Stimulated activated memory B cell treated with anti-CD40 and anti-IgM and Interleukin-4, amounts not matched to agents 10 μg/mL and 1 μg/mL and 100 μg/mL, for 72 hours (primary cell): ENCODE data around the gene ST13.
"Not testable (repeated sequence)": the region's sequence is repeated elsewhere in the genome, so short reads cannot be mapped to it uniquely, and the experiment has no call there.

ENCODE experiments used
- ATAC-seq: fragments of 150-1000 bp; cut with Tn5 transposase; 2 replicates; pipeline ENCODE4 v1.10.0; 2021
- H3K27ac Mint-ChIP-seq: one replicate; pipeline ENCODE4 v1.8.0; 2022; ENCODE audit warnings: mild to moderate bottlenecking, mixed read lengths
- H3K27me3 Mint-ChIP-seq: one replicate; pipeline ENCODE4 v1.8.0; 2022; ENCODE audit warnings: mixed read lengths
- H3K36me3 Mint-ChIP-seq: one replicate; pipeline ENCODE4 v1.8.0; 2022; ENCODE audit warnings: mixed read lengths
- H3K4me1 Mint-ChIP-seq: one replicate; pipeline ENCODE4 v1.8.0; 2022; ENCODE audit warnings: mixed read lengths
- H3K4me3 Mint-ChIP-seq: one replicate; pipeline ENCODE4 v1.8.0; 2022; ENCODE audit warnings: mild to moderate bottlenecking, moderate library complexity, mixed read lengths
- H3K9me3 Mint-ChIP-seq: one replicate; pipeline ENCODE4 v1.8.0; 2022; ENCODE audit warnings: mixed read lengths

Gene ST13

GRCh38 chr22:40818192-40818746, 38.2 kb downstream of the ST13 start:
- peak overlapping the region; percentile 79 for H3K27ac Mint-ChIP-seq
- peaks cover 33% of the 10 kb centered on the region for H3K4me1 Mint-ChIP-seq
- no peak for ATAC-seq

GRCh38 chr22:40817737-40818136, 38.7 kb downstream of the ST13 start:
- Mint-ChIP-seq H3K27me3 (no peaks in the 10 kb centered on the region), H3K4me1 (peaks cover 37% of the 10 kb centered on the region), H3K9me3 (no peaks in the 10 kb centered on the region), H3K4me3 (peak overlapping the region; percentile 96), H3K27ac (peak overlapping the region; percentile 79), H3K36me3 (peaks cover 23% of the 10 kb centered on the region)
- ATAC-seq = peak; percentile 6

More at GRCh38 chr22:40818192-40818746, 38.2 kb downstream of the ST13 start:
- Mint-ChIP-seq H3K27me3 (no peaks in the 10 kb centered on the region), H3K4me3 (peak overlapping the region; percentile 96), H3K36me3 (peaks cover 23% of the 10 kb centered on the region), H3K9me3 (no peaks in the 10 kb centered on the region)

- Mint-ChIP-seq H3K9me3 (no peaks in the 10 kb centered on the region), H3K36me3 (peaks cover 30% of the 10 kb centered on the region), H3K27me3 (no peaks in the 10 kb centered on the region), H3K27ac (no peak overlapping the region), H3K4me3 (no peak overlapping the region), H3K4me1 (peaks cover 48% of the 10 kb centered on the region)
- no peak for ATAC-seq
These were observed 42.5 kb downstream of the ST13 start for GRCh38 chr22:40813912-40814315.

GRCh38 chr22:40808018-40808841, 48.2 kb downstream of the ST13 start:
- H3K9me3 Mint-ChIP-seq = no peaks in the 10 kb centered on the region
- peaks cover 19% of the 10 kb centered on the region for H3K36me3 Mint-ChIP-seq
- no peak for ATAC-seq
- H3K4me1 Mint-ChIP-seq = peaks cover 44% of the 10 kb centered on the region
- H3K27ac Mint-ChIP-seq = no peak overlapping the region
- H3K27me3 Mint-ChIP-seq = no peaks in the 10 kb centered on the region
- H3K4me3 Mint-ChIP-seq = no peak overlapping the region

- no peak for ATAC-seq
- Mint-ChIP-seq H3K4me3 (no peak overlapping the region), H3K4me1 (peaks cover 34% of the 10 kb centered on the region), H3K36me3 (peaks cover 11% of the 10 kb centered on the region), H3K27me3 (no peaks in the 10 kb centered on the region), H3K27ac (no peak overlapping the region), H3K9me3 (no peaks in the 10 kb centered on the region)
These were observed 49.7 kb downstream of the ST13 start for GRCh38 chr22:40806711-40807110.

GRCh38 chr22:40805699-40806203, 50.7 kb downstream of the ST13 start:
- H3K9me3 Mint-ChIP-seq = no peaks in the 10 kb centered on the region
- H3K27me3 Mint-ChIP-seq = no peaks in the 10 kb centered on the region
- H3K4me3 Mint-ChIP-seq = no peak overlapping the region
- ATAC-seq = no peak
- peaks cover 11% of the 10 kb centered on the region for H3K36me3 Mint-ChIP-seq
- no peak overlapping the region for H3K27ac Mint-ChIP-seq
- peaks cover 25% of the 10 kb centered on the region for H3K4me1 Mint-ChIP-seq

- H3K36me3 Mint-ChIP-seq = peaks cover 11% of the 10 kb centered on the region
- H3K9me3 Mint-ChIP-seq = no peaks in the 10 kb centered on the region
- no peaks in the 10 kb centered on the region for H3K27me3 Mint-ChIP-seq
- H3K27ac Mint-ChIP-seq = no peak overlapping the region
- H3K4me1 Mint-ChIP-seq = peaks cover 23% of the 10 kb centered on the region
- ATAC-seq = no peak
- no peak overlapping the region for H3K4me3 Mint-ChIP-seq
These were observed 51.2 kb downstream of the ST13 start for GRCh38 chr22:40805239-40805638.

GRCh38 chr22:40803321-40803720, 53.1 kb downstream of the ST13 start:
- Mint-ChIP-seq H3K9me3 (no peaks in the 10 kb centered on the region), H3K27ac (no peak overlapping the region), H3K36me3 (peaks cover 11% of the 10 kb centered on the region), H3K4me1 (peaks cover 23% of the 10 kb centered on the region), H3K27me3 (no peaks in the 10 kb centered on the region), H3K4me3 (no peak overlapping the region)
- no peak for ATAC-seq

GRCh38 chr22:40799008-40799407, 57.4 kb downstream of the ST13 start:
- no peak overlapping the region for H3K27ac Mint-ChIP-seq
- H3K9me3 Mint-ChIP-seq = no peaks in the 10 kb centered on the region
- peaks cover 10% of the 10 kb centered on the region for H3K4me1 Mint-ChIP-seq
- no peak overlapping the region for H3K4me3 Mint-ChIP-seq
- peaks cover 12% of the 10 kb centered on the region for H3K36me3 Mint-ChIP-seq
- H3K27me3 Mint-ChIP-seq = no peaks in the 10 kb centered on the region
- ATAC-seq = no peak

GRCh38 chr22:40797427-40797826, 59.0 kb downstream of the ST13 start:
- Mint-ChIP-seq H3K27ac (no peak overlapping the region), H3K4me3 (no peak overlapping the region), H3K4me1 (no peaks in the 10 kb centered on the region), H3K9me3 (no peaks in the 10 kb centered on the region), H3K27me3 (no peaks in the 10 kb centered on the region), H3K36me3 (peaks cover 24% of the 10 kb centered on the region)
- ATAC-seq = no peak

- Mint-ChIP-seq H3K27ac (no peak overlapping the region), H3K4me3 (no peak overlapping the region), H3K4me1 (peaks cover 16% of the 10 kb centered on the region), H3K27me3 (no peaks in the 10 kb centered on the region), H3K9me3 (no peaks in the 10 kb centered on the region), H3K36me3 (peaks cover 62% of the 10 kb centered on the region)
- no peak for ATAC-seq
These were observed 64.0 kb downstream of the ST13 start for GRCh38 chr22:40792451-40792850.

- no peaks in the 10 kb centered on the region for H3K27me3 Mint-ChIP-seq
- H3K36me3 Mint-ChIP-seq = peaks cover 67% of the 10 kb centered on the region
- H3K27ac Mint-ChIP-seq = no peak overlapping the region
- no peak for ATAC-seq
- H3K4me1 Mint-ChIP-seq = peaks cover 16% of the 10 kb centered on the region
- H3K4me3 Mint-ChIP-seq = no peak overlapping the region
- H3K9me3 Mint-ChIP-seq = no peaks in the 10 kb centered on the region
These were observed 65.2 kb downstream of the ST13 start for GRCh38 chr22:40791241-40791640.

- Mint-ChIP-seq H3K36me3 (peaks cover 83% of the 10 kb centered on the region), H3K27ac (no peak overlapping the region), H3K4me1 (peaks cover 16% of the 10 kb centered on the region), H3K27me3 (no peaks in the 10 kb centered on the region), H3K9me3 (no peaks in the 10 kb centered on the region), H3K4me3 (no peak overlapping the region)
- no peak for ATAC-seq
These were observed 67.3 kb downstream of the ST13 start for GRCh38 chr22:40789131-40789530.

- H3K4me1 Mint-ChIP-seq = no peaks in the 10 kb centered on the region
- H3K27ac Mint-ChIP-seq = no peak overlapping the region
- H3K9me3 Mint-ChIP-seq = no peaks in the 10 kb centered on the region
- H3K36me3 Mint-ChIP-seq = peaks cover 51% of the 10 kb centered on the region
- H3K27me3 Mint-ChIP-seq = no peaks in the 10 kb centered on the region
- ATAC-seq = no peak
- no peak overlapping the region for H3K4me3 Mint-ChIP-seq
These were observed 73.9 kb downstream of the ST13 start for GRCh38 chr22:40782521-40782920.

GRCh38 chr22:40781749-40782148, 74.7 kb downstream of the ST13 start:
- peaks cover 49% of the 10 kb centered on the region for H3K36me3 Mint-ChIP-seq
- H3K4me3 Mint-ChIP-seq, ATAC-seq, H3K9me3 Mint-ChIP-seq, H3K4me1 Mint-ChIP-seq, H3K27ac Mint-ChIP-seq, H3K27me3 Mint-ChIP-seq: not testable (repeated sequence)
